Osteocyte (in vitro differentiated cells): ENCODE results near the gene ADAMTSL3. TPM values are rescaled to one million over a fixed set of nuclear protein-coding genes. Genes with fewer than 3 reads are reported as not detected.

ENCODE experiments used
- DNase-seq: peaks from one replicate; pipeline ENCODE4 v3.0.0; 2021; ENCODE audit warnings: mixed read lengths; ENCODE audit not compliant: unreplicated experiment; ENCODE audit errors: extremely low spot score
- H3K27ac Mint-ChIP-seq: one replicate; pipeline ENCODE4 v1.8.0; 2021; ENCODE audit warnings: mild to moderate bottlenecking, mixed read lengths; ENCODE audit not compliant: unreplicated experiment
- H3K27me3 Mint-ChIP-seq: one replicate; pipeline ENCODE4 v1.8.0; 2021; ENCODE audit warnings: mixed read lengths; ENCODE audit not compliant: unreplicated experiment
- H3K36me3 Mint-ChIP-seq: one replicate; pipeline ENCODE4 v1.8.0; 2021; ENCODE audit warnings: mixed read lengths; ENCODE audit not compliant: unreplicated experiment
- H3K4me1 Mint-ChIP-seq: one replicate; pipeline ENCODE4 v1.8.0; 2021; ENCODE audit warnings: mixed read lengths; ENCODE audit not compliant: unreplicated experiment
- H3K4me3 Mint-ChIP-seq: one replicate; pipeline ENCODE4 v1.8.0; 2021; ENCODE audit warnings: mild to moderate bottlenecking, moderate library complexity, mixed read lengths; ENCODE audit not compliant: unreplicated experiment
- H3K9me3 Mint-ChIP-seq: one replicate; pipeline ENCODE4 v1.8.0; 2021; ENCODE audit warnings: mixed read lengths; ENCODE audit not compliant: unreplicated experiment
- total RNA-seq: library from RNA; stranded (reverse); gene quantifications from 2 replicates; pipeline ENCODE4 v1.2.1, GENCODE V29; 2021
- TF ChIP-seq, protein P1 (sequence below): fragments of 200-600 bp; sonication (generic); IDR thresholded peaks from 2 replicates; pipeline ENCODE4 v1.5.0; 2021; ENCODE audit warnings: antibody characterized with exemption, mild to moderate bottlenecking, moderate library complexity

ADAMTSL3 gene
- total RNA-seq, 1 donor from 2014 or later, result not detected

DNA sequence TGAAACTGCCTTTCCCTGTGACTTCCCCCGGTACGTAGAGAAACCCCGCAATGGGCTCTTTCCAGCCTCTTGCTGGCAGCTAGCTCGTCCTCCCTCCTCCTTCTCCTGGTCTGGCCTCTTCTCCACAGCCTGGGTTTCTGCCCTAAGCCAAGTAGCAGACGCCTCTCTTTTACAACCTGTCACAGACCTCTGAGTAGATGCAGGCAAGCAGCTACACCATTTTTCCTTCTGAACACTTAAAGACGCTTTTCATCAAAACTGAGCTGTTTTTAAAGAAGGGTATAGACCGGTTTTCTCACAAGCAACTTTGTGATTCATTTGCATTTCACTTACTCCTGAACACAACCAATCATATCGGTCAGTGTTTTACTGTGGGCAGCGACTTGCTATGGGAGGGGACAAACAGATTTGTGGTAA, 32.0 kb downstream of the ADAMTSL3 start:
- Mint-ChIP-seq H3K27me3 (no peaks in the 10 kb centered on the region), H3K27ac (no peak overlapping the region), H3K36me3 (no peaks in the 10 kb centered on the region), H3K4me3 (no peak overlapping the region), H3K4me1 (no peaks in the 10 kb centered on the region), H3K9me3 (no peaks in the 10 kb centered on the region)
- TF ChIP-seq, protein P1, sequence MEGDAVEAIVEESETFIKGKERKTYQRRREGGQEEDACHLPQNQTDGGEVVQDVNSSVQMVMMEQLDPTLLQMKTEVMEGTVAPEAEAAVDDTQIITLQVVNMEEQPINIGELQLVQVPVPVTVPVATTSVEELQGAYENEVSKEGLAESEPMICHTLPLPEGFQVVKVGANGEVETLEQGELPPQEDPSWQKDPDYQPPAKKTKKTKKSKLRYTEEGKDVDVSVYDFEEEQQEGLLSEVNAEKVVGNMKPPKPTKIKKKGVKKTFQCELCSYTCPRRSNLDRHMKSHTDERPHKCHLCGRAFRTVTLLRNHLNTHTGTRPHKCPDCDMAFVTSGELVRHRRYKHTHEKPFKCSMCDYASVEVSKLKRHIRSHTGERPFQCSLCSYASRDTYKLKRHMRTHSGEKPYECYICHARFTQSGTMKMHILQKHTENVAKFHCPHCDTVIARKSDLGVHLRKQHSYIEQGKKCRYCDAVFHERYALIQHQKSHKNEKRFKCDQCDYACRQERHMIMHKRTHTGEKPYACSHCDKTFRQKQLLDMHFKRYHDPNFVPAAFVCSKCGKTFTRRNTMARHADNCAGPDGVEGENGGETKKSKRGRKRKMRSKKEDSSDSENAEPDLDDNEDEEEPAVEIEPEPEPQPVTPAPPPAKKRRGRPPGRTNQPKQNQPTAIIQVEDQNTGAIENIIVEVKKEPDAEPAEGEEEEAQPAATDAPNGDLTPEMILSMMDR, result no peak
- DNase-seq, result no peak

DNA sequence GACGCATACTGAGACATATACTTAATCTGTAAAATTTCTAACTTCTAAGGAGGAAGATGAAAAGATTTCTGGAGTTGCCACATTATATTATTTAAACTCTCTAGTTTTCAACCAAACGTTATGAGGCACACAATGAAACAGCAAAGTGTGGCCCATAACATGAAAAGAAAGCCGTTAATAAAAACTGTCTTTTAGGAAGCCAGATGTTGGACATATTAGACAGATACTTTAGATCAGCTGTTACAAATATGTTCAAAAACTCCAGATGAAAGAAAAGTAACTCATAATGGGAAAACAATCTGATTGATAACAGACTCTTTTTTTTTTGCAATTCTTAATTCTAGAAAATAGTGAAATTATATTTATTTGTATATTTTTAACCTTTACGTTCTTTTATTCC, 34.3 kb downstream of the ADAMTSL3 start:
- TF ChIP-seq, protein P1, result no peak
- Mint-ChIP-seq H3K4me1 (no peaks in the 10 kb centered on the region), H3K27me3 (no peaks in the 10 kb centered on the region), H3K27ac (no peak overlapping the region), H3K36me3 (no peaks in the 10 kb centered on the region), H3K9me3 (no peaks in the 10 kb centered on the region), H3K4me3 (no peak overlapping the region)
- no peak for DNase-seq

DNA sequence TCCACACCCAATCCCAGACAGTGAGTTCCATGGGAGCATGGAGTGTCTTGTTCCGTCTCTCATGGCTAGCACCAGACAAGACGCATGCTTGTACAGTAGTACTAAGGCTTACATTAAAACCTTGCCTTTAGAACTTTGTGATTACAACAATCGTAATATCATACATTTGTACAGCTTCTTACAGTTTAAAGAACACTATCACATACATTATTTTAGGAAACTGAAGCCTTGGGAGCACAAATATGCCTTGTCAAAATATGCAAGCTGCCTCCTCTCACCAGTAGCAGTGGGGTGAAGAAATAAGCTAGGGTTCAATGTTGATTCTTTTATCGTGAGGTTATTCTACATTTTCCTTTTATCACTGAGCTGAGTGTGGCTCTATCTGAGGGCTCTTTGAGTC, 36.8 kb downstream of the ADAMTSL3 start:
- Mint-ChIP-seq H3K4me1 (no peaks in the 10 kb centered on the region), H3K9me3 (peaks cover 4% of the 10 kb centered on the region), H3K36me3 (no peaks in the 10 kb centered on the region), H3K27ac (no peak overlapping the region), H3K27me3 (no peaks in the 10 kb centered on the region), H3K4me3 (no peak overlapping the region)
- DNase-seq, result no peak
- TF ChIP-seq, protein P1, result no peak

DNA sequence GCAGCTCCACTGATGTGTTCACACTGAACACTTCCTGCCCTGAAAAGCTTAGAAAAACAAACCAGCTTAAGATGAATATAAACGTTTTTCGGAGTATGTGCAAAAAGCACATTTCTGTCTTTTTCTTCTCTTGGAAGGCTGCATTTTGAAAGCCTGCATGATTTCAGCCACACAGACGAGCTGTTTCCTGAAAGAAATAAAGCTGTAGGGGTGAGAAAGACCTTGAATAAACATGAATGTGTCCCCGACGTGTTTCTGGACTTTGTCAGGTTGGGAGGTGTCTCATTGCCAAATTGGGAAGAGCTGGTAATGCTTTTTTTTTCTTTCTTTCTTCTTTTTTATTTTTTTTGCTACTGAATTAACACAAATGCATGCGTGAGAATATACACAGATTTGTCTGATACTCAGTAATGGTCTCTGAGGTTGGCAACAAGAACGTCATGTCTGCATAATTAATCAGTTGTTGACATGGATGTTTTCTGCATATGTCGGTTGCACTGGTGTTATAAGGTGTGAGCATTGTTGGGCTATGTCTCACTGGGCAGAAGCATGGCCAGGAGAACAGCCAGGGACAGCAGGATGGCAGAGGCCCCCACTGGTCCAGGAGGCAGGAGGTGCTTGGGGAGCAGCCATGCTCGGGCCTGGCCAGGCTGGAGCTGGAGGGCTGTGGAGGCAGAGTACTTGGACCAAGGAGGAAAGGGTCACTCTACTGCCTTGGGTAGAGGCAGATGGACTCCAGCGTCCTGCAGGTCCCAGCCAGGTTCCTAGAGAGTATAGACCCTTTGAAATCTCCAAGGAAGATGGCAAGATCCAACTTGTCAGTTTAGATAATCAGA, 39.0 kb downstream of the ADAMTSL3 start:
- Mint-ChIP-seq H3K9me3 (peaks cover 4% of the 10 kb centered on the region), H3K27me3 (no peaks in the 10 kb centered on the region), H3K4me3 (no peak overlapping the region), H3K27ac (no peak overlapping the region), H3K4me1 (no peaks in the 10 kb centered on the region), H3K36me3 (no peaks in the 10 kb centered on the region)
- TF ChIP-seq, protein P1, result no peak
- DNase-seq, result no peak

DNA sequence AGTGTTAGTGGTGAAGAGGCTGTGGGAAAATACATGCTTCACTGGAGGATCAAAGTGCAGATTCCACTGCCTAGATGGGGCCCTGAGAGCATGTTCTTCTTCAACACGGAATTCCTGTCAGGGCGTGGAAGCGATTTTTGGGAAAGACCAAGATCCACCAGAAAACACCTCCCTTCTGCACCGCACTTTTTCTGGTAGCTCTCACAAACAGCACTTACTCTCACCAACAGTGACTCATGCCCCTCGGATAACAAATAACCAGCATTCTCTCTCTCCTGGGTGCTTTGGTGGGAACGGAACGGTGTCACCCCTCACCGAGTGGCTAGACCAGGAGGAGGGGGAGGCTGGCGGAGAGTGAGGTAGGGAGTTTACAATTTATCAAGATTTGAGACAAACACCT, 40.1 kb downstream of the ADAMTSL3 start:
- Mint-ChIP-seq H3K4me3 (no peak overlapping the region), H3K27ac (no peak overlapping the region), H3K36me3 (no peaks in the 10 kb centered on the region), H3K27me3 (no peaks in the 10 kb centered on the region), H3K9me3 (peaks cover 4% of the 10 kb centered on the region), H3K4me1 (no peaks in the 10 kb centered on the region)
- TF ChIP-seq, protein P1, result no peak
- DNase-seq, result no peak
